ENCODE data around the gene SLC6A7. TPM values are rescaled to one million over a fixed set of nuclear protein-coding genes. Genes with fewer than 3 reads are reported as not detected.

The SLC6A7 gene
- polyA plus RNA-seq, 1 of the 3 experiments (the other 2 are of a cell fraction), result not detected

- TF ChIP-seq ZBTB33 (IDR thresholded peaks at IDR 0.05; ENCODE audit: borderline replicate concordance, low read depth), result no peak
- no peak for TF ChIP-seq RFX5 (IDR thresholded peaks at IDR 0.05; ENCODE audit: low read length)
- no peak for TF ChIP-seq EZH2phosphoT487 (IDR thresholded peaks at IDR 0.05; ENCODE audit: borderline replicate concordance, low read depth)
- TF ChIP-seq, protein P1, sequence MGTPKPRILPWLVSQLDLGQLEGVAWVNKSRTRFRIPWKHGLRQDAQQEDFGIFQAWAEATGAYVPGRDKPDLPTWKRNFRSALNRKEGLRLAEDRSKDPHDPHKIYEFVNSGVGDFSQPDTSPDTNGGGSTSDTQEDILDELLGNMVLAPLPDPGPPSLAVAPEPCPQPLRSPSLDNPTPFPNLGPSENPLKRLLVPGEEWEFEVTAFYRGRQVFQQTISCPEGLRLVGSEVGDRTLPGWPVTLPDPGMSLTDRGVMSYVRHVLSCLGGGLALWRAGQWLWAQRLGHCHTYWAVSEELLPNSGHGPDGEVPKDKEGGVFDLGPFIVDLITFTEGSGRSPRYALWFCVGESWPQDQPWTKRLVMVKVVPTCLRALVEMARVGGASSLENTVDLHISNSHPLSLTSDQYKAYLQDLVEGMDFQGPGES (IDR thresholded peaks at IDR 0.05; ENCODE audit: low read depth, low read length), result no peak
- no peak for TF ChIP-seq GATA2 (CRISPR knock-in tag; IDR thresholded peaks at IDR 0.05)
Measured at GRCh38 chr5:150239099-150239793, 49.4 kb downstream of the SLC6A7 start (continued).

DNA sequence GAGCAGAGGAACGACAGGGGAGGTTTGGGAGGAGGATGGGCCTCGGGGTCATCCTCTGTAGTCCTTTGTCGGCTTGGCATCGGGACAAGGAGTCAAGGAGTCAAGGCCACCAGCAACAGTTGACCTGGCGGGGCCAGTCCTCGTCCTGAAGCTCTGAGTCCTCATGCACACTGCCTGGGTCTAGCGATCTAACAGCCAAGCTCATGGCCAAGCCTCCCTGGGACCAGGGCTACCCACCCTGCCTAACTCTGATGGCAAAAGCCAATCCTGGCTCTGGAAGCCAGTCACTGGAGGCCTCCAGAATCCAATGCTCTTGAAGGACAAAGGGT is 49.9 kb downstream of the SLC6A7 start:
- Histone ChIP-seq H3K4me3 (ENCODE audit: low read depth in 2 of 2, low read length in 1 of 2) (no peak overlapping the region), H3K4me2 (no peak overlapping the region), H3K27me3 (ENCODE audit: insufficient read depth) (no peaks in the 10 kb centered on the region), H2AFZ (ENCODE audit: low read depth) (no peak overlapping the region), H3K36me3 (replicated peaks in 1 of 2; ENCODE audit: control insufficient read depth in 1 of 2, insufficient read depth in 2 of 2, low read length in 1 of 2) (no peaks in the 10 kb centered on the region), H4K20me1 (ENCODE audit: insufficient read depth) (no peaks in the 10 kb centered on the region), H3K4me1 (ENCODE audit: control insufficient read depth in 1 of 2, insufficient read depth in 2 of 2, low read depth in 1 of 2, low read length in 1 of 2) (peaks cover 0 to 5% of the 10 kb centered on the region in 2 experiments; a peak in 1 of 4 replicates), H3F3A (replicated peaks; ENCODE audit: insufficient read depth) (no peaks in the 10 kb centered on the region), H3K79me2 (ENCODE audit: insufficient read depth) (no peaks in the 10 kb centered on the region), H3K27ac (ENCODE audit: low read depth in 2 of 2, low read length in 1 of 2) (no peak overlapping the region), H3K9ac (no peak overlapping the region), H3K9me2 (no peaks in the 10 kb centered on the region), H3K9me3 (no peaks in the 10 kb centered on the region)
- DNase-seq, result no peak
- 79% methylated on average over 2 of the region's 7 CpGs for WGBS (ENCODE audit: low lambda C conversion rate)
- ChIA-PET CTCF (interaction anchor here (1.1 kb wide), 2 partner anchors 10 to 13 kb away, joined by 3 to 4 read pairs; no protein-coding TSS in a partner anchor), POLR2A (no interaction called here)
- TF ChIP-seq REST (IDR thresholded peaks at IDR 0.05; ENCODE audit: low read depth, low read length), result no peak
- TF ChIP-seq, protein P2, sequence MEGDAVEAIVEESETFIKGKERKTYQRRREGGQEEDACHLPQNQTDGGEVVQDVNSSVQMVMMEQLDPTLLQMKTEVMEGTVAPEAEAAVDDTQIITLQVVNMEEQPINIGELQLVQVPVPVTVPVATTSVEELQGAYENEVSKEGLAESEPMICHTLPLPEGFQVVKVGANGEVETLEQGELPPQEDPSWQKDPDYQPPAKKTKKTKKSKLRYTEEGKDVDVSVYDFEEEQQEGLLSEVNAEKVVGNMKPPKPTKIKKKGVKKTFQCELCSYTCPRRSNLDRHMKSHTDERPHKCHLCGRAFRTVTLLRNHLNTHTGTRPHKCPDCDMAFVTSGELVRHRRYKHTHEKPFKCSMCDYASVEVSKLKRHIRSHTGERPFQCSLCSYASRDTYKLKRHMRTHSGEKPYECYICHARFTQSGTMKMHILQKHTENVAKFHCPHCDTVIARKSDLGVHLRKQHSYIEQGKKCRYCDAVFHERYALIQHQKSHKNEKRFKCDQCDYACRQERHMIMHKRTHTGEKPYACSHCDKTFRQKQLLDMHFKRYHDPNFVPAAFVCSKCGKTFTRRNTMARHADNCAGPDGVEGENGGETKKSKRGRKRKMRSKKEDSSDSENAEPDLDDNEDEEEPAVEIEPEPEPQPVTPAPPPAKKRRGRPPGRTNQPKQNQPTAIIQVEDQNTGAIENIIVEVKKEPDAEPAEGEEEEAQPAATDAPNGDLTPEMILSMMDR (IDR thresholded peaks at IDR 0.05), result no peak
